NCI-H69 (cell line): ENCODE results near the gene RASSF1.

Experiments
- DNase-seq: peaks from one replicate; lab custom pipeline; 2025; lab: John Stamatoyannopoulos, UW

The RASSF1 gene

GRCh38 chr3:50365080-50365841 lies 24.6 kb upstream of the RASSF1 start:
- peak; percentile 90 for DNase-seq

GRCh38 chr3:50364573-50365079 lies 24.0 kb upstream of the RASSF1 start:
- DNase-seq: no peak

- DNase-seq: no peak
Measured at GRCh38 chr3:50359760-50360110, 19.1 kb upstream of the RASSF1 start.

GRCh38 chr3:50358911-50359759 lies 18.5 kb upstream of the RASSF1 start, which contains the start of gene TMEM115:
Gene TMEM115, minus strand, starts transcription at chr3:50359521. Its CDS starts 458 bp downstream, at chr3:50359063.
- DNase-seq: peak; percentile 97

GRCh38 chr3:50358355-50358910 lies 17.8 kb upstream of the RASSF1 start:
- peak; percentile 24 for DNase-seq

GRCh38 chr3:50357481-50357880 lies 16.8 kb upstream of the RASSF1 start:
- DNase-seq: no peak

- peak; percentile 41 for DNase-seq
Measured at GRCh38 chr3:50356553-50356952, 15.9 kb upstream of the RASSF1 start.

GRCh38 chr3:50355829-50356552 lies 15.4 kb upstream of the RASSF1 start:
- DNase-seq: peak; percentile 7

- DNase-seq: no peak
Measured at GRCh38 chr3:50354850-50355249, 14.2 kb upstream of the RASSF1 start.

GRCh38 chr3:50354186-50354764 lies 13.6 kb upstream of the RASSF1 start:
- DNase-seq: no peak

GRCh38 chr3:50353245-50354004 lies 12.8 kb upstream of the RASSF1 start:
- no peak for DNase-seq

GRCh38 chr3:50352781-50353180 lies 12.1 kb upstream of the RASSF1 start:
- peak; percentile 4 for DNase-seq

- no peak for DNase-seq
Measured at GRCh38 chr3:50351323-50351697, 10.7 kb upstream of the RASSF1 start.

- peak; percentile 94 for DNase-seq
Measured at GRCh38 chr3:50350527-50351322, 10.1 kb upstream of the RASSF1 start, which contains the start of the genes CYB561D2 and NPRL2. Gene CYB561D2, plus strand, starts transcription at chr3:50350862. Its CDS starts 572 bp downstream, at chr3:50351434. Gene NPRL2, minus strand, starts transcription at chr3:50350775. Its CDS starts 123 bp downstream, at chr3:50350652.

GRCh38 chr3:50350213-50350526 lies 9.5 kb upstream of the RASSF1 start:
- no peak for DNase-seq

- DNase-seq: peak; percentile 71
Measured at GRCh38 chr3:50347187-50347813, 6.7 kb upstream of the RASSF1 start.

GRCh38 chr3:50345586-50346234 lies 5.1 kb upstream of the RASSF1 start, which contains the start of gene ZMYND10:
Gene ZMYND10, minus strand, starts transcription at chr3:50345732. Its CDS starts 153 bp downstream, at chr3:50345579.
- peak; percentile 78 for DNase-seq

- DNase-seq: no peak
Measured at GRCh38 chr3:50345008-50345407, 4.4 kb upstream of the RASSF1 start.
